SK-N-SH (cell line): ENCODE measurements around the gene COLQ.

Experiments used
- ELF1 ChIP-seq: IDR thresholded peaks from 2 replicates; pipeline ENCODE4 v1.4.0; 2012
- EP300 ChIP-seq, 2 experiments: IDR thresholded peaks; 2 replicates each; pipeline versions ENCODE4 v1.4.0 to v1.6.1; 2012; ENCODE audit warnings: borderline replicate concordance in 1 of 2, low read depth in 1 of 2, low read length in 1 of 2
- EZH2phosphoT487 ChIP-seq: fragments of 200-600 bp; sonication (generic); IDR thresholded peaks from 2 replicates; pipeline ENCODE4 v1.6.1; 2017; ENCODE audit warnings: low read depth, mixed run types, mild to moderate bottlenecking, antibody characterized with exemption, moderate library complexity, borderline replicate concordance
- FOXM1 ChIP-seq: IDR thresholded peaks from 2 replicates; pipeline ENCODE4 v1.4.0; 2012; ENCODE audit warnings: low read depth, mild to moderate bottlenecking
- JUND ChIP-seq: IDR thresholded peaks from 2 replicates; pipeline ENCODE4 v1.4.0; 2012
- RCOR1 ChIP-seq: fragments of 150-350 bp; IDR thresholded peaks from 2 replicates; pipeline ENCODE4 v1.6.1; 2017; ENCODE audit warnings: antibody characterized with exemption, low read length
- SIN3A ChIP-seq: IDR thresholded peaks from 2 replicates; pipeline ENCODE4 v1.6.1; 2012; ENCODE audit warnings: low read depth, mild to moderate bottlenecking, low read length, moderate library complexity, borderline replicate concordance
- YY1 ChIP-seq: IDR thresholded peaks from 2 replicates; pipeline ENCODE4 v1.4.0; 2012; ENCODE audit warnings: low read depth, mild to moderate bottlenecking
- TF ChIP-seq, protein P1 (sequence below): fragments of 200-600 bp; sonication (generic); IDR thresholded peaks from 2 replicates; pipeline ENCODE4 v1.6.1; 2017; ENCODE audit warnings: antibody characterized with exemption, mild to moderate bottlenecking, moderate library complexity
- TF ChIP-seq, protein P2 (sequence below): IDR thresholded peaks from 2 replicates; pipeline ENCODE4 v1.6.1; 2012; ENCODE audit warnings: mild to moderate bottlenecking, low read depth, low read length, moderate library complexity

- TF ChIP-seq FOXM1 (no peak), EP300 (IDR thresholded peaks at IDR 0.05; ENCODE audit: borderline replicate concordance in 1 of 2, low read depth in 1 of 2, low read length in 1 of 2) (no peak), EZH2phosphoT487 (no peak), YY1 (no peak), RCOR1 (no peak), ELF1 (no peak), SIN3A (no peak), JUND (no peak)
- TF ChIP-seq, protein P1, sequence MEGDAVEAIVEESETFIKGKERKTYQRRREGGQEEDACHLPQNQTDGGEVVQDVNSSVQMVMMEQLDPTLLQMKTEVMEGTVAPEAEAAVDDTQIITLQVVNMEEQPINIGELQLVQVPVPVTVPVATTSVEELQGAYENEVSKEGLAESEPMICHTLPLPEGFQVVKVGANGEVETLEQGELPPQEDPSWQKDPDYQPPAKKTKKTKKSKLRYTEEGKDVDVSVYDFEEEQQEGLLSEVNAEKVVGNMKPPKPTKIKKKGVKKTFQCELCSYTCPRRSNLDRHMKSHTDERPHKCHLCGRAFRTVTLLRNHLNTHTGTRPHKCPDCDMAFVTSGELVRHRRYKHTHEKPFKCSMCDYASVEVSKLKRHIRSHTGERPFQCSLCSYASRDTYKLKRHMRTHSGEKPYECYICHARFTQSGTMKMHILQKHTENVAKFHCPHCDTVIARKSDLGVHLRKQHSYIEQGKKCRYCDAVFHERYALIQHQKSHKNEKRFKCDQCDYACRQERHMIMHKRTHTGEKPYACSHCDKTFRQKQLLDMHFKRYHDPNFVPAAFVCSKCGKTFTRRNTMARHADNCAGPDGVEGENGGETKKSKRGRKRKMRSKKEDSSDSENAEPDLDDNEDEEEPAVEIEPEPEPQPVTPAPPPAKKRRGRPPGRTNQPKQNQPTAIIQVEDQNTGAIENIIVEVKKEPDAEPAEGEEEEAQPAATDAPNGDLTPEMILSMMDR, result no peak
- TF ChIP-seq, protein P2, sequence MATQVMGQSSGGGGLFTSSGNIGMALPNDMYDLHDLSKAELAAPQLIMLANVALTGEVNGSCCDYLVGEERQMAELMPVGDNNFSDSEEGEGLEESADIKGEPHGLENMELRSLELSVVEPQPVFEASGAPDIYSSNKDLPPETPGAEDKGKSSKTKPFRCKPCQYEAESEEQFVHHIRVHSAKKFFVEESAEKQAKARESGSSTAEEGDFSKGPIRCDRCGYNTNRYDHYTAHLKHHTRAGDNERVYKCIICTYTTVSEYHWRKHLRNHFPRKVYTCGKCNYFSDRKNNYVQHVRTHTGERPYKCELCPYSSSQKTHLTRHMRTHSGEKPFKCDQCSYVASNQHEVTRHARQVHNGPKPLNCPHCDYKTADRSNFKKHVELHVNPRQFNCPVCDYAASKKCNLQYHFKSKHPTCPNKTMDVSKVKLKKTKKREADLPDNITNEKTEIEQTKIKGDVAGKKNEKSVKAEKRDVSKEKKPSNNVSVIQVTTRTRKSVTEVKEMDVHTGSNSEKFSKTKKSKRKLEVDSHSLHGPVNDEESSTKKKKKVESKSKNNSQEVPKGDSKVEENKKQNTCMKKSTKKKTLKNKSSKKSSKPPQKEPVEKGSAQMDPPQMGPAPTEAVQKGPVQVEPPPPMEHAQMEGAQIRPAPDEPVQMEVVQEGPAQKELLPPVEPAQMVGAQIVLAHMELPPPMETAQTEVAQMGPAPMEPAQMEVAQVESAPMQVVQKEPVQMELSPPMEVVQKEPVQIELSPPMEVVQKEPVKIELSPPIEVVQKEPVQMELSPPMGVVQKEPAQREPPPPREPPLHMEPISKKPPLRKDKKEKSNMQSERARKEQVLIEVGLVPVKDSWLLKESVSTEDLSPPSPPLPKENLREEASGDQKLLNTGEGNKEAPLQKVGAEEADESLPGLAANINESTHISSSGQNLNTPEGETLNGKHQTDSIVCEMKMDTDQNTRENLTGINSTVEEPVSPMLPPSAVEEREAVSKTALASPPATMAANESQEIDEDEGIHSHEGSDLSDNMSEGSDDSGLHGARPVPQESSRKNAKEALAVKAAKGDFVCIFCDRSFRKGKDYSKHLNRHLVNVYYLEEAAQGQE, result no peak
Measured at GRCh38 chr3:15513116-15513515, 8.4 kb downstream of the COLQ start.
